GM23338 (cell line): Measurements from ENCODE around the gene ALG6.

Source experiments
- CREB1 ChIP-seq: fragments of 250-450 bp; sonication (Bioruptor Pico); IDR thresholded peaks from 2 replicates; pipeline ENCODE4 v1.5.0; 2020; ENCODE audit warnings: low read depth, mild to moderate bottlenecking, moderate library complexity
- CTCF ChIP-seq, 2 experiments: fragments of 200-600 bp in 1 of 2; sonication (generic) in 1 of 2; conservative IDR thresholded peaks; 2 replicates each; pipeline versions ENCODE4 v1.5.1 to v1.6.1; 2016 to 2017; ENCODE audit warnings: antibody characterized with exemption in 2 of 2, low read depth in 2 of 2, mild to moderate bottlenecking in 2 of 2, moderate library complexity in 1 of 2
- ETS1 ChIP-seq: IDR thresholded peaks from 2 replicates; pipeline ENCODE4 v1.6.1; 2016; ENCODE audit warnings: antibody characterized with exemption
- EZH2 ChIP-seq: fragments of 200-600 bp; sonication (generic); IDR thresholded peaks from one replicate; pipeline ENCODE4 v1.8.0; 2017; ENCODE audit warnings: antibody characterized with exemption, mild to moderate bottlenecking, low read depth; ENCODE audit not compliant: unreplicated experiment
- EZH2phosphoT487 ChIP-seq: fragments of 200-600 bp; sonication (generic); IDR thresholded peaks from one replicate; pipeline ENCODE4 v1.8.1; 2018; ENCODE audit warnings: antibody characterized with exemption; ENCODE audit not compliant: unreplicated experiment
- JUNB ChIP-seq: IDR thresholded peaks from one replicate; pipeline ENCODE4 v1.6.1; 2016; ENCODE audit warnings: antibody characterized with exemption; ENCODE audit not compliant: unreplicated experiment
- NANOG ChIP-seq: IDR thresholded peaks from 2 replicates; pipeline ENCODE4 v1.6.1; 2016; ENCODE audit warnings: antibody characterized with exemption, borderline replicate concordance
- POLR2AphosphoS5 ChIP-seq: IDR thresholded peaks from 2 replicates; pipeline ENCODE4 v1.6.1; 2016; ENCODE audit warnings: antibody characterized with exemption, low read depth
- REST ChIP-seq: IDR thresholded peaks from one replicate; pipeline ENCODE4 v1.6.1; 2018; ENCODE audit warnings: antibody characterized with exemption; ENCODE audit not compliant: unreplicated experiment
- STAT1 ChIP-seq: IDR thresholded peaks from one replicate; pipeline ENCODE4 v1.6.1; 2016; ENCODE audit warnings: antibody characterized with exemption; ENCODE audit not compliant: unreplicated experiment
- ZNF114 ChIP-seq: fragments of 250-450 bp; sonication (Bioruptor Pico); IDR thresholded peaks from 2 replicates; pipeline ENCODE4 v1.5.0; 2020; ENCODE audit warnings: mild to moderate bottlenecking, moderate library complexity
- ZNF331 ChIP-seq: fragments of 250-450 bp; sonication (Bioruptor Pico); IDR thresholded peaks from 2 replicates; pipeline ENCODE4 v1.5.0; 2020; ENCODE audit warnings: low read depth, mild to moderate bottlenecking, moderate library complexity
- ZNF462 ChIP-seq: fragments of 250-450 bp; sonication (Bioruptor Pico); IDR thresholded peaks from 2 replicates; pipeline ENCODE4 v1.5.0; 2020; ENCODE audit warnings: mild to moderate bottlenecking, moderate library complexity

- TF ChIP-seq EZH2phosphoT487 (no peak), EZH2 (no peak), CTCF (conservative IDR thresholded peaks at IDR 0.05; ENCODE audit: low read depth in 2 of 2) (no peak), ZNF114 (CRISPR knock-in tag) (no peak), POLR2AphosphoS5 (no peak), CREB1 (no peak), REST (no peak), STAT1 (no peak), ETS1 (no peak), ZNF331 (CRISPR knock-in tag) (no peak), JUNB (no peak), ZNF462 (CRISPR knock-in tag) (no peak), NANOG (no peak)
These were observed 119.2 kb downstream of the ALG6 start for GRCh38 chr1:63486629-63487028.
